ENCODE data around the gene VNN1.

DNA sequence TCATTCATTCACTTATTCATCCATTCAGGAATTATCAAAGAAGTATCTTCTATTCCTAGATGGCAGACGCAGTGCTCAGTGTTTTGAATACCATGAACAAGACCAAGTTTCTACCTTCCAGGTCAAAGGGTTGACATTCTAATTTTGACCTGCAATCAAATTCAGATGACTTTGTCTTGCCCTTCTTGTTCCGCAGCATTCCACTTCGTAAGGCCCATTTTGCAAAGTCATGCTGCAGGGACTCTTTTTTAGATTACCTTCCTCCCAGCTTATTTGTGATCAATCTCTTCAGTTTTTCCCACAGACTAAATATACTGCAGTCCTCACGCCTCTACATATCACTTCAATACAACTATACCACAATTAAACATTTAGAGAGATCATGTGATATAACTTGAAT lies 47.7 kb downstream of the VNN1 start:
- no peak for TF ChIP-seq ZNF70 (CRISPR knock-in tag; IDR thresholded peaks at IDR 0.05)
- no peak for TF ChIP-seq ZFP30 (CRISPR knock-in tag; IDR thresholded peaks at IDR 0.05)
- TF ChIP-seq TCF4 (CRISPR knock-in tag; IDR thresholded peaks at IDR 0.05; ENCODE audit: borderline replicate concordance), result no peak
- TF ChIP-seq, protein P1, sequence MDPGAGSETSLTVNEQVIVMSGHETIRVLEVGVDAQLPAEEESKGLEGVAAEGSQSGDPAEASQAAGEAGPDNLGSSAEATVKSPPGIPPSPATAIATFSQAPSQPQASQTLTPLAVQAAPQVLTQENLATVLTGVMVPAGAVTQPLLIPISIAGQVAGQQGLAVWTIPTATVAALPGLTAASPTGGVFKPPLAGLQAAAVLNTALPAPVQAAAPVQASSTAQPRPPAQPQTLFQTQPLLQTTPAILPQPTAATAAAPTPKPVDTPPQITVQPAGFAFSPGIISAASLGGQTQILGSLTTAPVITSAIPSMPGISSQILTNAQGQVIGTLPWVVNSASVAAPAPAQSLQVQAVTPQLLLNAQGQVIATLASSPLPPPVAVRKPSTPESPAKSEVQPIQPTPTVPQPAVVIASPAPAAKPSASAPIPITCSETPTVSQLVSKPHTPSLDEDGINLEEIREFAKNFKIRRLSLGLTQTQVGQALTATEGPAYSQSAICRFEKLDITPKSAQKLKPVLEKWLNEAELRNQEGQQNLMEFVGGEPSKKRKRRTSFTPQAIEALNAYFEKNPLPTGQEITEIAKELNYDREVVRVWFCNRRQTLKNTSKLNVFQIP (CRISPR knock-in tag; IDR thresholded peaks at IDR 0.05; ENCODE audit: borderline replicate concordance, low read depth), result no peak
- TF ChIP-seq ZFP3 (CRISPR knock-in tag; IDR thresholded peaks at IDR 0.05), result no peak
- no peak for TF ChIP-seq ARNTL (CRISPR knock-in tag; IDR thresholded peaks at IDR 0.05; ENCODE audit: borderline replicate concordance, low read depth)
- TF ChIP-seq GLIS3 (CRISPR knock-in tag; IDR thresholded peaks at IDR 0.05), result no peak
- TF ChIP-seq ZNF565 (CRISPR knock-in tag; conservative IDR thresholded peaks at IDR 0.05; ENCODE audit: low read depth), result no peak
- TF ChIP-seq, protein P2, sequence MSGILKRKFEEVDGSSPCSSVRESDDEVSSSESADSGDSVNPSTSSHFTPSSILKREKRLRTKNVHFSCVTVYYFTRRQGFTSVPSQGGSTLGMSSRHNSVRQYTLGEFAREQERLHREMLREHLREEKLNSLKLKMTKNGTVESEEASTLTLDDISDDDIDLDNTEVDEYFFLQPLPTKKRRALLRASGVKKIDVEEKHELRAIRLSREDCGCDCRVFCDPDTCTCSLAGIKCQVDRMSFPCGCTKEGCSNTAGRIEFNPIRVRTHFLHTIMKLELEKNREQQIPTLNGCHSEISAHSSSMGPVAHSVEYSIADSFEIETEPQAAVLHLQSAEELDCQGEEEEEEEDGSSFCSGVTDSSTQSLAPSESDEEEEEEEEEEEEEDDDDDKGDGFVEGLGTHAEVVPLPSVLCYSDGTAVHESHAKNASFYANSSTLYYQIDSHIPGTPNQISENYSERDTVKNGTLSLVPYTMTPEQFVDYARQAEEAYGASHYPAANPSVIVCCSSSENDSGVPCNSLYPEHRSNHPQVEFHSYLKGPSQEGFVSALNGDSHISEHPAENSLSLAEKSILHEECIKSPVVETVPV (CRISPR knock-in tag; IDR thresholded peaks at IDR 0.05), result no peak
- no peak for TF ChIP-seq PPARA (CRISPR knock-in tag; IDR thresholded peaks at IDR 0.05; ENCODE audit: borderline replicate concordance)

All from SK-N-SH treated with all-trans-retinoic acid at 6 μM for 48 hours (cell line).